Activated T-cell treated with anti-CD3 and anti-CD28 coated beads, Interleukin-2, amount 50 U/mL, for 48 hours (primary cell): ENCODE measurements around the gene SNX6.

ENCODE experiments used
- DNase-seq, 2 experiments: peaks; one replicate each; pipeline ENCODE4 v3.0.0-alpha.2; 2020

Gene SNX6

DNA sequence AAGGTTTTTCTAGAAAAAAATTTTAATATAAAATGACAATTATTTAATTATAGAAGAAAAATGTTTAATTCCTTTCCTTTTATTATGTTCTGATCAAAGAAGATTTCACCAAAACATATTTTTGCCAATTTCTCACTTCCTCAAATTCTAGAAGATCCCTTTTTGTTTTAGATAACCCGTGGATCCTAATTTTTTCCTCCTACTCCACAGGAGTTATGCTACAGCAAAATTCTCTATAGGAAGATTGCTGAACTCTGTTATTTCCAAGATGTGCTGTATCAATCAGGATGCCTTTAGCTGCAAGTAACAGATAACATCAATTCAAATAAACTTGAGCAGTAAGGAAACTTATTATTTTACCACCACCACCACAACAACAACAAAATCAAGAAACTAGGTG lies 3.8 kb upstream of the SNX6 start:
- no peak for DNase-seq

DNA sequence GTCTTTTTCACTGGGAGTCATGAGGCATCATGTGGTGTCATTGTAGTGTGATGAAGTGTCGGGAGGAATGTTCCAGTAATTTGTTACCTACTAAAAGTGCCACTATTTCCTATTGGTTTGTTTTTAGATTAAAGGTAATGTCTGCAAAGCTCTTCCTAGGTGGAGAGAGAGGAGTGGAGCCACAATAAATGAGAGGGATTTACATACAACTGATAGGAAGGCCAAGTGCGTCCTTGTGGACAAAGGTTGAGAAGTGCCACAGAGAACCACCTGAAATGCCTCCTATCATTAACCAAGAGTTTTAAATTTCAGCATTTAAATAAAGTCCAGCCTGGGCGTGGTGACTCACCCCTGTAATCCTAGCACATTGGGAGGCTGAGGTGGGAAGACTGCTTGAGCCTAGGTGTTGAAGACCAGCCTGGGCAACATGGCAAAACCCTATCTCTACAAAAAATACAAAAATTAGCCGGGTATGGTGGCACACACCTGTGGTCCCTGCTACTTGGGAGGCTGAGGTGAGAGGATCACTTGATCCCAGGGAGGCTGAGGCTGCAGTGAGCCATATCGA lies 2.5 kb upstream of the SNX6 start:
- no peak for DNase-seq

DNA sequence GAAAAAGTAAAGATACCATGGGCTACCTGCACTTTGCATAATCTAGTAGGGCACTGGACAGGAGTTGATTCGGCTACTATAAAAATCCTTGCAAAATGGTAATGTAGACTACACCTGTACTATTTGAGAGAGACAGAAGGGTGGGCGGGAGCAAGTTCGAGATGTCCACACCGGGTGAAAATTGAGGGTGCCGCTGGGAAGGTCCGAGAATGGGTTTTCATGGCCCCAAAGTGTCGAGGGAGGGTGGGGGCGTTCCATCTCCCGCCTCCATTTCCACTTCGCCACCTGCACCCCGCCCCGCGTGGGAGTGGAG lies 648 bp downstream of the SNX6 start:
- DNase-seq = no peak

GRCh38 chr14:34628681-34629135 lies 1.2 kb downstream of the SNX6 start:
- peak; percentile 34 to 46 for DNase-seq

GRCh38 chr14:34623506-34623905 lies 6.4 kb downstream of the SNX6 start:
- no peak for DNase-seq

- DNase-seq = no peak
Measured at GRCh38 chr14:34620839-34621238, 9.1 kb downstream of the SNX6 start.

DNA sequence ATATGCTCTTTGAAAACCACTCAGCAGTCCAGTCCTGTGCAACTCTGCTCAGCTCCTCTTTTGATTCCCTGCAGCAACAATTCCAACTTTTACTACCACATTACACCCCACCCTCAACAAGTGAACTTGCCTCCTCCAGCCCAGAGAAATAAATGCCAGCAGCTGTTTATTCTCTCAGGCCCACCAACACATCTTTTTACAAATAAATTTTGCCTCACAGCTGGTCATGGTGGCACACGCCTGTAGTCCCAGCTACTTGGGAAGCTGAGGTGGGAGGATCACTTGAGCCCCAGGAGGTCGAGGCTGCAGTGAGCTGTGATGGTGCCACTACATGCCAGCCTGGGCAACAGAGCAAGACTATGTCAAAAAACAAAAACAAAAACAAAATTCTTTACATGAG lies 9.8 kb downstream of the SNX6 start:
- no peak for DNase-seq

DNA sequence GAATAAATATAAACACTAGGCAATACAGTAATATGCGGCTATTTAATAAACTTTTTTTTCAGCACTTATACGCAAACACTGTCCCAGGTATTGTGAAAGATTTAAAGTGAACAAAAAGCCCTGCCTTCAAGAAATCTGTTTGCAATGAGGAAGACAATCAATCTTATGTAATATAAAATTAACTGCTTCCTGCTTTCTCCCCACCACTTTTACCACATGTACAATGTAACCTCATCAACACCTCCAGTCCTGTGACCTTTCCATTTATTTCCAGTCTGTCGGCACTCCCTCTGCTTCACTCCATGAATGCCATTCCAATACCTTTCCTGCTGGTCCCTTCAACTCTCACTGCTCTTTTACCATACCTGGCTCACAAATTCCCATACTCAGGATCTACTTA lies 10.5 kb downstream of the SNX6 start:
- DNase-seq = no peak

GRCh38 chr14:34616360-34616759 lies 13.6 kb downstream of the SNX6 start:
- DNase-seq = no peak

DNA sequence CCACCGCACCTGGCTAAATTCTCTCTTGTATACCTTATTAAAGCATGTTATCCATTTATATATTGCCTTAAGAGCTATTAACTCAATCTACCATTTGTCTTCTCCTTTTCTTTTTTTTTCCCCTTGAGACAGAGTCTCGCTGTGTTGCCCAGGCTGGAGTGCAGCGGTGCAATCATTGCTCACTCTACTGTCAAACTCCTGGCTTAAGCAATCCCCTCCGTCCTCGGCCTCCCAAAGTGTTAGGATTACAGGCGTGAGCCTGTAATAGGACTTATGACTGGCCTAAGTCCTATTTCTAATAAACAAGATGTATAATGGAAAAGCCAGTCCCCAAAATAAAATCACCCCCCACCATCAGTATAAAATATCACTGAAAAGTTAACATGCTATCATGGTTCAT lies 14.4 kb downstream of the SNX6 start:
- no peak for DNase-seq

GRCh38 chr14:34614638-34615037 lies 15.3 kb downstream of the SNX6 start:
- no peak for DNase-seq

- DNase-seq = no peak
Measured at GRCh38 chr14:34610101-34610500, 19.8 kb downstream of the SNX6 start.

GRCh38 chr14:34605461-34605860 lies 24.5 kb downstream of the SNX6 start:
- no peak for DNase-seq

GRCh38 chr14:34604995-34605394 lies 25.0 kb downstream of the SNX6 start:
- DNase-seq = no peak

DNA sequence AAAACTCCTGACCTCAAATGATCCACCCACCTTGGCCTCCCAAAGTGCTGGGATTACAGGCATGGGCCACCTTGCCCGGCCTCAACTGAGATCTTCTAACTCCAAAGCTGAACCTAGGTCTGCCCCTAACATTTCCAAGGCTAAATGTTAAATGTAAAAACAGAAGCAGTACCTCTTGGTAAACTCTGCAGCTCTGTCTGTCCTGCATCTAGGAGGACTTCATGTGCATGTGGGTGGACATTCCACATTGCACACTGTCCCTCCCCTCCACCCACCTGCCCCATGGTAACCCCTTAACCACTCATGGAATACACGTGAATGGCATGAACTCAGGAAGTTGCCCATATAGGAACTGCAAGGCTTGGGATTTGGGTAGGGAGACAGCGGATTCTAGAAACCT lies 33.1 kb downstream of the SNX6 start:
- no peak for DNase-seq

DNA sequence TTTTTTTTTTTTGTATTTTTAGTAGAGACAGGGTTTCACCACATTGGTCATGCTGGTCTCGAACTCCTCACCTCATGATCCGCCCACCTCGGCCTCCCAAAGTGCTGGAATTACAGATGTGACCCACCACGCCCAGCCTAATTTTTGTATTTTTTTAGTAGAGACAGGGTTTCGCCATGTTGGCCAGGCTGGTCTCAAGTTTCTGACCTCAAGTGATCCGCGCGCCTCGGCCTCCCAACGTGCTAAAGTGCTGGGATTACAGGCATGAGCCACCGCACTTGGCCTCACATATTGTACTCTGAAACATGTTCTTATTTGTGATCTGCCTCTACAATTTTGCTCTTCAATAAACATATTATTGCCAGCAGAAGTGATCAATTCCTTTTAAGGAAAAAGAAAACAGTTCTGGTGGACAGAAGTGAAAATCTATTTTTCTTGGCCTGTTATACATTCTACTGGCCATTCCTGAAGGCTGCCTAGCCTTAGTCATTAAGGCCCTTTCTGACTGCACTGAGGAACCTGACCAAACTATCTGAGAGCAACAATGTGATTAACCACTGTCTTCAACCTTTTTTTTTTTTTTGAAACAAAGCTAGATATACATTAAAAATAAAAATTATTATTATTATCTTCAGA lies 36.1 kb downstream of the SNX6 start:
- DNase-seq = no peak

- no peak for DNase-seq
Measured at GRCh38 chr14:34592623-34593022, 37.3 kb downstream of the SNX6 start.

DNA sequence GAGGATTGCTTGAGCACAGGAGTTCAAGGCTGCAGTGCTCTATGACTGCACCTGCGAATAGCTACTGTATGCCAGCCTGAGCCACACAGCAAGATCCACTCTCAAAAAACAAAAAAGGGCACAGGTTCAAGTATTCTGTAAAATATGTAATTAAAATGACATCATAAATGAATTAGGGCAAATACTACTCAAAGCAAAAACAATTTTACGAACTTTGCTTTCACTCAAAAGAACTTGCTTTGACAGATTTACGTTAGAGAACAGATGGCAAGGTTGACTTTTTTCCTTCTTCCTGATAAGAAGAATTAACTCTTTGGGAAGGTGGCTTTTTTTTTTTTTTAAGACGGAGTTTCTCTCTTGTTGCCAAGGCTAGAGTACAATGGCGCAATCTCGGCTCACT lies 46.4 kb downstream of the SNX6 start:
- DNase-seq = no peak

DNA sequence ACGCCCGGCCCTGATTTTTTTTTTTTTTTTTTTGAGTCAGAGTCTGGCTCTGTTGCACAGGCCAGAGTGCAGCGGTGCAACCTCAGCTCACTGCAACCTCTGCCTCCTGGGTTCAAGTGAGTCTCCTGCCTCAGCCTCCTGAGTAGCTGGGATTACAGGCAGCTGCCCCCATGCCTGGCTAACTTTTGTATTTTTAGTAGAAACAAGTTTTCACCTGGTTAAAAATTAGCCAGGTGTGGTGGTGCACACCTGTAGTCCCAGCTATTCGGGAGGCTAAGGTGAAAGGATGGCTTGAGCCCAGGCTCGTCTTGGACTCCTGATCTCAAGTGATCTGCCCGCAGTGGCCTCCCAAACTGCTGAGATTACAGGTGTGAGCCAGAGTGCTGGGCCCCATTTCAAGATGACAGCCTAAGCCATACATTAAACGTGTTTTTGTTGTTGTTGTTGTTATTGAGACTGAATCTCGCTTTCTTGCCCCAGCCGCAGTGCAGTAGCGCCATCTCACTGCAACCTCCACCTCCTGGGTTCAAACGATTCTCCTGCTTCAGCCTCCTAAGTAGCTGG lies 47.7 kb downstream of the SNX6 start:
- no peak for DNase-seq

GRCh38 chr14:34580381-34580780 lies 49.6 kb downstream of the SNX6 start:
- no peak for DNase-seq

GRCh38 chr14:34571771-34572170 lies 58.2 kb downstream of the SNX6 start:
- no peak for DNase-seq

- DNase-seq = no peak
Measured at GRCh38 chr14:34569750-34570149, 60.2 kb downstream of the SNX6 start.

- no peak for DNase-seq
Measured at GRCh38 chr14:34568803-34569202, 61.1 kb downstream of the SNX6 start.

DNA sequence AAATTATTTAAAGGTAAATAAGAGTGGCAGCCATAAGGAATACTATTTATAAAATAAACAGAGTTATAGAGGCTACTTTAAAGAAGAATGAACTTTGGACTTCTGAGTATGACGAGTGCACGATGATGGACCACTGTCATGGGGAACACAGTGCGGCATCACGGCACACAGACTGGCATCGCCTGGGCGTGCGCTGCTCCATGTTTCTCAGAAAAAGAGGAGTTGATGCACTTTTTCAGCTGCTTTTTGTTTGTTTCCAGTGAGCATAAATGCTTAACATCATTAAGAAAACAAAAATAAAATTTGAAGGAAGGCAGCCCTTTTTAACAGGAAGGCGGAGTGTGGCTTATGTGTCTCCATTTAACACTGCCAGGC lies 67.2 kb downstream of the SNX6 start:
- no peak for DNase-seq
